ENCODE measurements around the gene ZSWIM4. TPM values are rescaled to one million over a fixed set of nuclear protein-coding genes. Genes with fewer than 3 reads are reported as not detected.
A peak's percentile ranks its signal among the peaks of the same experiment; 100 is the strongest.
"Not testable (repeated sequence)": the region's sequence is repeated elsewhere in the genome, so short reads cannot be mapped to it uniquely, and the experiment has no call there.

ZSWIM4 gene
- total RNA-seq, 1 donor from 2014 or later = 13.5 TPM

DNA sequence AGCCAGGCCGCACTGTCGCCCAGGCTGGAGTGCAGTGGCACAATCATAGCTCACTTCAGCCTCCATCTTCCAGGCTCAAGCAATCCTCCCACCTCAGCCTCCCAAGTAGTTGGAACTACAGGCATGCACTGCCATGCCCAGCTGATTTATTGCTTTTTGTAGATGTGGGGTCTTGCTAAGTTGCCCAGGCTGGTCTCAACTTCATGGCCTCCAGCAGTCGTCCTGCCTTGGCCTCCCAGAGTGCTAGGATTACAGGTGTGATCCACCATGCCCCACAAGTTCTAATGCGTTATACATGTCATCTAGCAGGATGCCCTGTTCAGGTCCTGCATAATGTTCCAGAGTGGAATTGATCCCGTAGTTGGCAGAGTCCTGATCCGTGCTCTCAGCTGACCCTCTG lies 16.4 kb upstream of the ZSWIM4 start:
- TF ChIP-seq, protein P1, sequence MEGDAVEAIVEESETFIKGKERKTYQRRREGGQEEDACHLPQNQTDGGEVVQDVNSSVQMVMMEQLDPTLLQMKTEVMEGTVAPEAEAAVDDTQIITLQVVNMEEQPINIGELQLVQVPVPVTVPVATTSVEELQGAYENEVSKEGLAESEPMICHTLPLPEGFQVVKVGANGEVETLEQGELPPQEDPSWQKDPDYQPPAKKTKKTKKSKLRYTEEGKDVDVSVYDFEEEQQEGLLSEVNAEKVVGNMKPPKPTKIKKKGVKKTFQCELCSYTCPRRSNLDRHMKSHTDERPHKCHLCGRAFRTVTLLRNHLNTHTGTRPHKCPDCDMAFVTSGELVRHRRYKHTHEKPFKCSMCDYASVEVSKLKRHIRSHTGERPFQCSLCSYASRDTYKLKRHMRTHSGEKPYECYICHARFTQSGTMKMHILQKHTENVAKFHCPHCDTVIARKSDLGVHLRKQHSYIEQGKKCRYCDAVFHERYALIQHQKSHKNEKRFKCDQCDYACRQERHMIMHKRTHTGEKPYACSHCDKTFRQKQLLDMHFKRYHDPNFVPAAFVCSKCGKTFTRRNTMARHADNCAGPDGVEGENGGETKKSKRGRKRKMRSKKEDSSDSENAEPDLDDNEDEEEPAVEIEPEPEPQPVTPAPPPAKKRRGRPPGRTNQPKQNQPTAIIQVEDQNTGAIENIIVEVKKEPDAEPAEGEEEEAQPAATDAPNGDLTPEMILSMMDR (conservative IDR thresholded peaks at IDR 0.05; ENCODE audit: low read depth, low read length) = no peak
- H3K4me3 ChIP-seq (ENCODE audit: low read depth, low read length) = no peak overlapping the region
- DNase-seq (ENCODE audit: low read depth) = no peak

DNA sequence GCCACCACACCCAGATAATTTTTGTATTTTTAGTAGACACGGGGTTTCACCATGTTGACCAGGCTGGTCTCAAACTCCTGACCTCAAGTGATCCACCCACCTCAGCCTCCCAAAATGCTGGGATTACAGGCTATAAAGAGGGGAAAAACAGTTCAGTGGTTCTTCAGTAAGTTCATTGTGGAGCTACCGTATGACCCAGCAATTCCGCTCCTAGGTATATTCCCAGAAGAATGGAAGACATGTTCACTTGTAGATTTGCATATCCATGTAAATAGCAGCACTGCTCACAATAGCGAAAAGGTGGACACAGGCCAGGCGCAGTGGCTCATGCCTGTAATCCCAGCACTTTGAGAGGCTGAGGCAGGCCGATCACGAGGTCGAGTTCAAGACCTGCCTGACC lies 15.4 kb upstream of the ZSWIM4 start:
- not testable (repeated sequence) for DNase-seq (ENCODE audit: low read depth); H3K4me3 ChIP-seq (ENCODE audit: low read depth, low read length)

DNA sequence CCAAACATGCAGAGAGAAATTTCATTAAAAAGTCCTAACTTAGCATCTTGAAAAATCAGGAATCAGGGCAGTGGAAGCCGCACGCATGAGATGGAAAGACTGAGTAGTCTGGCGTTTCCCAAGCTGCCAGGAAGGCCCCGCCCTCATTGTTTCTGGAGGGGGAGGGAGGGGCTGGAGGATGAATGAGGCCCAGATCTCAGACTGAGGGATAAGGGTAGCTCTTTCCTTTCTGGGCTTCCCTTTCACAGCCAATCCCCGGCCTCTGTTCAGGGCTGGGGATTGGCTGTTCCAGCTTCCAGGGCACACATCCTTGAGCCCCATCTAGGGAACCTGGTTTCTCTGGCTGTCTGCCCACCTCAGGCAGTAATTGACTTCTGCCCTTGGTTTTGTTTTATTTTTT lies 13.7 kb upstream of the ZSWIM4 start:
- no peak for DNase-seq (ENCODE audit: low read depth)
- H3K4me3 ChIP-seq (ENCODE audit: low read depth, low read length) = no peak overlapping the region
- TF ChIP-seq, protein P1 (conservative IDR thresholded peaks at IDR 0.05; ENCODE audit: low read depth, low read length) = no peak

DNA sequence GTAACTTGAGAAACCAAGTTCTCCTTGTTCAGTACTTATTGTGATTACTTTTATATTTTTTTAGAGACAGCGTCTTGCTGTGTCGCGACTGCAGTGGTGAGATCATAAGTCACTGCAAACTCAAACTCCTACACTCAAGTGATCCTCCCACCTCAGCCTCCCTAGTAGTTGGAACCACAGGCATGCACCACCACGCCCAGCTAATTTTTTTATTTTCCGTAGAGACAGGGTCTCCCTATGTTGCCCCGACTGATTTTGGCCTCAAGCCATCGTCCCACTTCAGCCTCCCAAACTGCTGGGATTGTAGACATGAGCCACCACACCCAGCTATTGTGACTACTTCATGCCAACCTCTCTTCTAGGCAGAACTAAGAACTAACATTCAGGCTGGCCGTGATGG lies 12.7 kb upstream of the ZSWIM4 start:
- TF ChIP-seq, protein P1 (conservative IDR thresholded peaks at IDR 0.05; ENCODE audit: low read depth, low read length) = no peak
- no peak for DNase-seq (ENCODE audit: low read depth)
- no peak overlapping the region for H3K4me3 ChIP-seq (ENCODE audit: low read depth, low read length)

DNA sequence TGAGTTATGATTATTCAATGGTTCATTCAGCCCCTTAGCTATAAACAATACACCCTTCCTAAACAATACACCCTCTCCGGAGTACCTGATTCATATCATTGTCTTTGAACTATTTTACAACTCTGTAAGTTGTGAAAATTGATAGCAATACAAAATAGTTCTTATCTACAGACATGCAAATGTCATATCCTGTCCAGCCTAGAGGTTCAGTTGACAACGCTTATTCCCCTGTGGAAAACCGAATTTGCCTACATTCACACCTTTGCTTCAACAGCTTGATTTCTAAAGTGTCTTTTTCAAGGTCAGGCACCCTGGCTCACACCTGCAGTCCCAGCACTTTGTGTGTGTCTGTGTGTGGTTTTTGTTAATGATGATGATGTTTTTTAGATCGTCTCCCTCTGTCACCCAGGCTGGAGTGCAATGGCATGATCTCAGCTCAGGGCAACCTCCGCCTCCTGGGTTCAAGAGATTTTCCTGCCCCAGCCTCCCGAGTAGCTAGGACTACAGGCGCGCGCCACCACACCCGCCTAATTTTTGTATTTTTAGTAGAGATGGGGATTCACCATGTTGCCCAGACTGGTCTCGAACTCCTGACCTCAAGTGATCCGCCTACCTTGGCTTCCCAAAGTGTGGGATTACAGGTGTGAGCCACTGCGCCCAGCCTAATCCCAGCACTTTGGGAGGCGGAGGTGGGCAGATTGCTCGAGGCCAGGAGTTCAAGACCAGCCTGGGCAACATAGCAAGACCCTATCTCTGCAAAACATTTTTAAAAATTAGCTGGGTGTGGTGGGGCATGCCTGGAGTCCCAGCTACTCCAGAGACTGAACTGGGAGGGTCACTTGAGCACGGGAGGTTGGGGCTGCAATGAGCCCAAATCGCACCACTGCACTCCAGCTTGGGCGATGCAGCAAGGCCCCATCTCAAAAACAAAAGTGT lies 11.4 kb upstream of the ZSWIM4 start:
- no peak overlapping the region for H3K4me3 ChIP-seq (ENCODE audit: low read depth, low read length)
- TF ChIP-seq, protein P1 (conservative IDR thresholded peaks at IDR 0.05; ENCODE audit: low read depth, low read length) = no peak
- no peak for DNase-seq (ENCODE audit: low read depth)

DNA sequence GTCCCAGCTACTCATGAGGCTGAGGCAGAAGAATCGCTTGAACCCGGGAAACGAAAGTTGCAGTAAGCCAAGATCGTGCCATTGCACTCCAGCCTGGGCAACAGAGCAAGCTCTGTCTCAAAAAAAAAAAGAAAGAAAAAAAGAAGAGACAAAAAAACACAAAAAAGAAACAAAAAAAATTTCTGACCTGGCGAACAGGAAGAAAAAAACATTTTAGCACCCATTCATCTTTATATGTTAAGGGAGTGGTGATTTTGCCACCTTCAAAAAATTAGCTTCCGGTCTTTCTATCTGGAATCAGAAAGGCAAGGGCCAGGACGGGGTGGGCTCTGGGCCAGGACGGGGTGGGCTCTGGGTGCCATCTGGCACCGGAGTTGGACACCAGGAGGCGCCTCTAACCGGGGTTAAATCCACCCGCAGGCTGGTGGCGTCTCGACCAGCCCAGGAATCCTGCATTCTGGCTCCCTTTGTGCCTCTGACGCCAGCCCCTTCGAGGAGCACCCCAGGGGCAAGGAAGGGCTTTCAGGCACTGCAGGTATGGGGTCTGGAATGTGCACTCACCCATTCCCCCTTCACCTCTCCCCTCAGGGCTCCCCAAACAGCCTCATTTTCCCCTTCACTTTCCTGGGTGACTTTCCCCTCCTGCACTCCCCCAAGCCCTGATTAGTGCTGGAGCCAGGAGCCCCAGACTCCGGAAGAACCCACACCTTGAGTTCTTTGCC lies 10.4 kb upstream of the ZSWIM4 start:
- TF ChIP-seq, protein P1 (conservative IDR thresholded peaks at IDR 0.05; ENCODE audit: low read depth, low read length) = peak; percentile 73
- no peak for DNase-seq (ENCODE audit: low read depth)
- H3K4me3 ChIP-seq (ENCODE audit: low read depth, low read length) = peak overlapping the region; percentile 2

DNA sequence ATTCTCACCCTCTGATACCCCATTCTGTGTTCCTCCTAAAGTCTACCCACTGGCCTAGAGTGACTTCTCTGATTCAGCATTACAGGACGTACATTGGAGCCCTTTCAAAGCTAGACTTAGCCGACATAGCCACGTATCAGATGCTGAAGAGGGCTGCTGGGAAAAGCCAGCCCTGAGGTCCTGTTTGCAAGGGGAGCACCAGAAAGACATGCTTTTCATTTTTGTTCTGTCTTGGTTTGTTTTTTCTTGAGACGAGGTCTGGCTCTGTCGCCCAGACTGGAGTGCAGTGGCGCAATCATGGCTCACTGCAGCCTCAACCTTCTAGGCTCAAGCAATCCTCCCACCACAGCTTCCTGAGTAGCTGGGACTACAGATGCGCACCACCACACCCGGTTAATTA lies 6.3 kb upstream of the ZSWIM4 start:
- H3K4me3 ChIP-seq (ENCODE audit: low read depth, low read length) = no peak overlapping the region
- DNase-seq (ENCODE audit: low read depth) = no peak
- TF ChIP-seq, protein P1 (conservative IDR thresholded peaks at IDR 0.05; ENCODE audit: low read depth, low read length) = no peak
